K562 (cell line): ENCODE data around the gene GART. TPM values are rescaled to one million over a fixed set of nuclear protein-coding genes. Genes with fewer than 3 reads are reported as not detected.
A peak's percentile ranks its signal among the peaks of the same experiment; 100 is the strongest.

Source experiments
- ATF2 ChIP-seq: sonication (generic); formaldehyde crosslinking; IDR thresholded peaks from 2 replicates; pipeline ENCODE4 v1.8.1; 2022; ENCODE audit warnings: missing genetic modification reagents
- ATF4 ChIP-seq: fragments of 450-650 bp; formaldehyde crosslinking; IDR thresholded peaks from 2 replicates; pipeline ENCODE4 v1.4.0; 2022; ENCODE audit warnings: mild to moderate bottlenecking, moderate library complexity
- CSDE1 ChIP-seq, 2 experiments: fragments of 450-650 bp; IDR thresholded peaks; 2 replicates each; pipeline ENCODE4 v1.6.1; 2016; ENCODE audit warnings: mild to moderate bottlenecking in 1 of 2
- ETV5 ChIP-seq: sonication (generic); formaldehyde crosslinking; IDR thresholded peaks from 2 replicates; pipeline ENCODE4 v1.4.0; 2020; ENCODE audit warnings: low read depth, mild to moderate bottlenecking, missing genetic modification reagents
- MGA ChIP-seq: fragments of 450-650 bp; IDR thresholded peaks from 2 replicates; pipeline ENCODE4 v1.6.1; 2016; ENCODE audit warnings: mild to moderate bottlenecking, moderate library complexity
- PML ChIP-seq: IDR thresholded peaks from 2 replicates; pipeline ENCODE4 v1.6.1; 2012; ENCODE audit warnings: low read length, inconsistent platforms
- RBM34 ChIP-seq: fragments of 200-400 bp; formaldehyde crosslinking; IDR thresholded peaks from 2 replicates; pipeline ENCODE4 v1.6.1; 2018; ENCODE audit warnings: low read length, borderline replicate concordance; ENCODE audit not compliant: insufficient read depth
- SAP30 ChIP-seq: fragments of 200-600 bp; sonication (generic); IDR thresholded peaks from 2 replicates; pipeline ENCODE4 v1.6.1; 2012; ENCODE audit warnings: borderline replicate concordance, low read depth, mild to moderate bottlenecking, moderate library complexity, low read length, control low read depth, inconsistent platforms; ENCODE audit not compliant: insufficient read depth, poor library complexity, severe bottlenecking
- TGIF2 ChIP-seq: sonication (generic); formaldehyde crosslinking; IDR thresholded peaks from 2 replicates; pipeline ENCODE4 v1.8.1; 2022; ENCODE audit warnings: mild to moderate bottlenecking, missing genetic modification reagents, moderate library complexity
- ZNF175 ChIP-seq: fragments of 200-800 bp; sonication (Bioruptor generic); IDR thresholded peaks from 2 replicates; pipeline ENCODE4 v1.6.1; 2016; ENCODE audit warnings: low read depth, mild to moderate bottlenecking, missing genetic modification characterization, missing compliant biosample characterization
- ZNF253 ChIP-seq: fragments of 250-450 bp; sonication (Bioruptor Pico); conservative IDR thresholded peaks from 2 replicates; pipeline ENCODE4 v1.6.1; 2021; ENCODE audit warnings: mild to moderate bottlenecking
- ZNF696 ChIP-seq: fragments of 250-450 bp; sonication (Bioruptor Pico); conservative IDR thresholded peaks from 2 replicates; pipeline ENCODE4 v1.4.0; 2020; ENCODE audit warnings: mild to moderate bottlenecking, moderate library complexity
- ZNF717 ChIP-seq: fragments of 250-450 bp; sonication (Bioruptor Pico); IDR thresholded peaks from 2 replicates; pipeline ENCODE4 v1.5.0; 2021
- polyA plus RNA-seq, 8 experiments: library from polyadenylated mRNA; depleted of rRNA in 4 of 8; stranded (reverse) in 5 of 8; unstranded in 3 of 8; fragments of >200 nt; fragmentation: Nextera tagmentation in 2 of 8; fragmentation: Illumina TruSeq in 1 of 8; extraction: Ambion mirVana in 2 of 8; extraction: Trizol in 1 of 8; gene quantifications; 2 replicates each; pipeline versions ENCODE4 v1.2.1 to v1.2.3, GENCODE V29; 2011 to 2014; ENCODE audit warnings: inconsistent platforms in 1 of 8, missing spikeins in 1 of 8
- total RNA-seq, 7 experiments: library from RNA; depleted of rRNA in 6 of 7; stranded (reverse); fragments of >200 nt in 6 of 7; fragmentation: Illumina TruSeq in 2 of 7; extraction: Trizol in 2 of 7; gene quantifications; 2 replicates each; pipeline versions ENCODE4 v1.2.1 to v1.2.3, GENCODE V29; 2011 to 2021; ENCODE audit warnings: low replicate concordance in 1 of 7

GART gene
- total and polyA plus RNA-seq, 9 of the 15 experiments (the other 6 are each of a cell fraction or from before 2014, with no cell fraction given), result 141 to 429 (median 349) TPM

- TF ChIP-seq CSDE1 (IDR thresholded peaks at IDR 0.05) (peak in 1 of 2 experiments; percentile 13; a peak in 1 of 4 replicates), ATF4 (CRISPR knock-in tag) (no peak), TGIF2 (CRISPR knock-in tag) (no peak), ZNF253 (CRISPR knock-in tag) (no peak), ETV5 (CRISPR knock-in tag) (peak; percentile 81; the same call in 1 of the 2 replicates), MGA (peak; percentile 85), ZNF696 (CRISPR knock-in tag) (no peak), RBM34 (no peak), ATF2 (CRISPR knock-in tag) (no peak), PML (peak; percentile 71; the same call in 1 of the 2 replicates), SAP30 (peak; percentile 73), ZNF717 (CRISPR knock-in tag) (no peak), ZNF175 (CRISPR knock-in tag) (no peak)
These were observed at the start of gene GART (continued) for GRCh38 chr21:33541756-33542639.
